Measurements from ENCODE around the gene RNF113A.
"Not testable (repeated sequence)": the region's sequence is repeated elsewhere in the genome, so short reads cannot be mapped to it uniquely, and the experiment has no call there.

Gene RNF113A

DNA sequence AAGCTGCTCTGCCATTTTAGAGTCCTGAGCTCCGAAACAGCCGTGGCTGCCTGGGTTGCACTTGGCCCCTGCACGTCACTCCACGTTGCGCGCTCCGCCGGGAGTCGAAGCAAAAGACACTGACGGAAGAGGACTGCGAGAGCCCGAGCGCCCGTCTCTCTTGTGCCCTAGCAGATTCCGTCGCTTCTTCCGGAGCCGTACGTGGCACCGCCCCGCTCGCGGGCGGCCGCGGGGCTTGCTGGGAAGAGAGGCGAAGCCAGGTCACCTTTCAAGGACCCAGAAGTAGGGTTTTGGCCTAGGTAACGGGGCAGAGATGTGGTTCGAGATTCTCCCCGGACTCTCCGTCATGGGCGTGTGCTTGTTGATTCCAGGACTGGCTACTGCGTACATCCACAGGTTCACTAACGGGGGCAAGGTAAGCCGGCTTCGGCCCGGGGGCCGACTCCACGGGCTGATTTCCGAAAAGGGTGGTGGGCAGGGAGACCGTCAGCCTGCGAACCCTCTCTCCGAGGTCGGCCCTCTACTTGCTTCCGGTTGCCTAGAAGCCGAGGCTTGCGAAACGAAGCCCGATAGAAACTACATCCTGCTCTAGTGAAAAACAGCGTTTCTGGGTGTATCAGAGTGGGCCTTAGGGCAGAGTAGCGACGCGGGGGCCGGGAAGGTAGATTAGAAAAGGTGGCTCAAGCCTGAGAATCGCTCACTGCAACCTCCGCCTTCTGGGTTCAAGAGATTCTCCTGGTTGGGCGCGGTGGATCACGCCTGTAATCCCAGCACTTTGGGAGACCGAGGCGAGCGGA is at the start of gene RNF113A, which contains the start of gene NDUFA1:
TSS of gene RNF113A (minus strand) at position 135 of the 797 bp plus-strand sequence. CDS start at position 15, 120 bp downstream.
TSS of gene NDUFA1 (plus strand) at position 234 of the 797 bp plus-strand sequence. CDS start at position 314, 80 bp downstream.
- peak; percentile 87 for DNase-seq (ENCODE audit: low spot score)

DNA sequence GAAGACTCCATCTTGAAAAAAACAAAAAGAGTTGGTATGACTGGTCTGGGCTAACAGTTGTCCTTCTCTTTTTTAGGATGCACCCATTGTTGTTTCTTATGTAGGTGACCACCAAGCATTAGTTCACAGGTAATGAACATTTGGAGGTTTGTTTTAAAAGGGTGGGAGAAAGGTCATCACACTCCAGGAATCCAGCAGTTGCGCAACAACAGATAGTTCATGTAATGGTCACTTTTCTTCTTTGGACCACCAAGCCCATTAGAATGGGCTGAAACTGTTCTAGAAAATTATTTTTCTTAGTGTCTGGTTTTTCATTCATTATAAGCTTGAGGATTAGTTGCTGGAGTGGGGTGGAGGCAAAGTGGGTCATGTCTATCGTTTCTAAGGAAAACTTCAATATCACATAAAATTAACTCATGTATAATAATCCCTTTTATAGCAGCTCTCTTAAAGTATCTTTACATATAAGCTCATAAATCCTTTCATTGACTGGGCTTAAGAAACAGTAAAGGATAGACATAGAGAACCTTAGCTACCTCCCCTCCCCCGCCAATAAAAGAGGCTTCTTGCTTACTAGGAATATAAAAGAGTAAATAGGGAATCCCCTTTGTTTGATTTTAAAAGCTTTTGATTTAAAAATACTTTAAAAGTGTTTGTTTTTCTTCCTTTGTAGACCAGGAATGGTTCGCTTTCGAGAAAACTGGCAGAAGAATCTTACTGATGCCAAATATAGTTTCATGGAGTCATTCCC is 48.5 kb upstream of the RNF113A start:
- DNase-seq (ENCODE audit: low spot score): no peak

DNA sequence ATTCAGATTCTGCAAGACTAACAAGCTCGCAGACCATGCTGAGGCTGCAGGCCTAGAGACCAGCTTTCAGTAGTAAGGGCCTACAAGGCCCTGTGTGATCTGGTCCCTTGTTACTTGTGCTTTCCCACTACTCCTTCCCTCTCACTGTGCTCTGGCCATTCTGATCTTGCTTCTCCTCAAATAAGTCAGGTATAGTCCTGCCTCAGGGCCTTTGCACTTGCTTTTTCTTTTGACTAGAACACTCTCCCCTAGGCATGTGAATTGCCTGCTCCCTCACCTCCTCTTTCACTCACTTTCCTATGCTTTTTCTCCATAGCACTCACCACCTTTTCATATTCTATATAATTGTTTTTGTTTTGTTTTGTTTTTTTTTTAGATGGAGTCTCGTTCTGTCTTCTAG is 46.3 kb upstream of the RNF113A start:
- DNase-seq (ENCODE audit: low spot score): no peak

- no peak for DNase-seq (ENCODE audit: low spot score)
Measured at GRCh38 chrX:119916310-119916709, 44.8 kb upstream of the RNF113A start.

DNA sequence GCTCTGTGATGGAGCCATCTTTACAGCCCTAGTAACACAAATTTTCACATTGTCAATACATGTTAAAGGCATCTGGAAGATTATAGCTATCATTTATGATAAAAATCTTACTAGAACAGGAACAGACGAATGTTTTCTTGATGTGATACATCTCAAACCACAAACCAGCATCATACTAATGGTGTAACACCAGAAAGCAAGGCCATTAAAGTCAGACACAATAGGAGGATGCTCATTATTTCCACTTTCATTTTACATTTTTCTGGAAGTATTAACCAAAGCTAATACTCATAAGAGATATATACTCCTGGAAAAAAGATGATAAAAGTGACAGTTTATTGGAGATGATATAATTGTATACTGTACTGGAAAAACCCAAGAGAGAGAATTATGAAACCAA is 29.4 kb upstream of the RNF113A start:
- no peak for DNase-seq (ENCODE audit: low spot score)

DNA sequence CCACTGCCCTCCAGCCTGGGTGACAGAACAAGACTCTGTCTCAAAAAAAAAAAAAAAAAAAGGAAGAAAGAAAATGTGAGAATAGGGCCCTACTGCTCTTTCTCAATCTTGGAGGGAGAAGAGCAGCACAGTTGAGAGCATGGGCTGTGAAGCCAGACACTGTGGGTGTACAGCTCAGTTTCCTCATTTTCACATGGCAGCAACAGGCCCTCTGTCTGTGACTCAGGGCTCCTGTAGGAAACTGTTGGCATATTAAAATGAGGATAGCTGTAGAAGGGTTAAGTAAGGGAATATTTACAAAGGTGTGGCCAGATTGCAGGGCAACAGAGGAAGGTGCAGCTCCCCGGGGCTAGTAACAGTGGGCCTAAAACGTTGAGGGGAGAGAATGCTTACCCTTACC is 27.6 kb upstream of the RNF113A start:
- no peak for DNase-seq (ENCODE audit: low spot score)

DNA sequence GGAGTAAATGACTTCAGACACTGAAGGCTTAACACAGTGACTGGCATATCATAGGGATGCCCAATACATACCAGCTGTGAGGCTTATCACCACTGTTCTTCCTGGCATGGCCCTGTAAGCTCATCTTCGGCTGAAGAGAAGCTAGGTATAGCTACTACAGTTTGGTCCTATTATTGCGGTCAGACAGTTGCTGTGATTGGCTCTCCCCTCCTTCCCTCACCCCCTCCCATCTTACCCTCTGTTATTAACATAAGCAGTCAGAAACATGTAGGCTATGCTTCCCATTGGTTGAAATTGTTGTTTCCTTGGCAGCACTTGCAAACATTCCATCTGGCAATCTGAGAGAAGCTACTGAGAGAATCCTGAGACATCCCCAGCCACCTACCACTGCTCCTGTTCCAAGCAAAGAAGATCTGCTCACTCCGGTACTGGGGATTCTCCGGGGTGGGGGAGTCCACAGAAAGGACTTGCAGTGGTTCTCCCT is 24.4 kb upstream of the RNF113A start, which contains the start of gene AKAP14:
TSS of gene AKAP14 (plus strand) at position 51 of the 484 bp plus-strand sequence. CDS start 7,331 bp downstream, outside the sequence.
- DNase-seq (ENCODE audit: low spot score): no peak

DNA sequence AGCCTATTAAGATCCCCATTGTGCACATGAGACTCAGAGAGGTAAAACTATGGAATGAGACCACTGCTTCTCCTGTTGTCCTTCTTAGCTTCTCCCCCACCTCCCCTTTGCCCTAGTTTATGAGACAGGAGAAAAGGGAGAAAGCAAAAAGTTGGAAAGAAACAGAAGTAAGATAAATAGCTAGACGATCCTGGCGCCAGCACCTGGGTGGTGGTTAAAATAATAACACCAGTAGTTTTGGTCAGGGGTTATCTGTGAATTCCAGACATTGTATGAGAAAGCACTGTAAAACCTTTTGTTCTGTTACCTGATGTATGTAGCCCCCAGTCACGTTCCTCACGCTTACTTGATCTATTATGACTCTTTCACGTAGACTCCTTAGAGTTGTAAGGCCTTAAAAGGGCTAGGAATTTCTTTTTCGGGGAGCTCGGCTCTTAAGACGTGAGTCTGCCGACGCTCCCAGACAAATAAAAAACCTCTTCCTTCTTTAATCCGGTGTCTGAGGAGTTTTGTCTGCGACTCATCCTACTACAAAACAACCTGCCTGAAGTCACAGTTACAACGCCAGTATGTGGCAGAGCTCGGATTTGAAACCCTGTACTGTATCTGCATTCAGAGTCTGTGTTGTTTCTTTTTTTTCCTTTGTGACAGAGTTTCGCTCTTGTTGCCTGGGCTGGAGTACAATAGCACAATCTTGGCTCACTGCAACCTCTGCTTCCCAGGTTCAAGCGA is 20.6 kb upstream of the RNF113A start:
- DNase-seq (ENCODE audit: low spot score): not testable (repeated sequence)

GRCh38 chrX:119890626-119891025 is 19.1 kb upstream of the RNF113A start:
- DNase-seq (ENCODE audit: low spot score): not testable (repeated sequence)

DNA sequence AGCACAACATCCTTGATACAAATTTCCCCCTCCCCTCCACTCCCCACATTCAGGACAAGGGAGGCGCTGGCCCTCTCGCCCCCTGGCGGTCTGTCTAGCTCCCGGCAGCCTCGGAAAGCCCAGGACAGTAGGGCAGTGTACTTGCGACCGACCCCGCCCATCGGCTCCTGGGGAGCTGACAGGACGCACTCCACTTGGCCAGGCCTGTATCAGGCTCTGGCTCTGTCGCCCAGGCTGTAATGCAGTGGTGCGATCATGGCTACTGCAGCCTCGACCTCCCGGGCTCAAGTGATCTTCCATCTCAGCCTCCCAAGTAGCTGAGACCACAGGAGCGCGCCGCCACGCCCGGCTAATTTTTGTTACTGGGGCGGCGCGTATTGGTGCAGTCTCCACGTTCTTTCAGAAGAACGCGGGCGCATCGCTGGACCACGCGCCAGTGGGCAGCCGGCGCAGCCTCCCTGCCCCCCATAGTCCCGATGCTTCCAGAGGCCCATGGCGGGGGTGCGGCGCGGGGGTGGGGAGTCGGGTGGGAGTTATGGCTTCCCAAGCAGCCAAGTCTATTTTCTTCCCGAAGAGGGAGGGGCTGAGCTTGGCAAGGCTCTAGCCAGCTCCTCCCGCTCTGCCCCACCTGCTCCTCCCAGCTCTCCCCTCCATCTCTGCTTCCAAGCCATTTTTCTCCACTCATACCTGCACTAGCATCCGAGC is 16.3 kb upstream of the RNF113A start:
- DNase-seq (ENCODE audit: low spot score): no peak

GRCh38 chrX:119885554-119886428 is 14.3 kb upstream of the RNF113A start:
- DNase-seq (ENCODE audit: low spot score): peak; percentile 26

- peak; percentile 79 for DNase-seq (ENCODE audit: low spot score)
Measured at GRCh38 chrX:119880552-119881437, 9.3 kb upstream of the RNF113A start.

GRCh38 chrX:119880076-119880475 is 8.5 kb upstream of the RNF113A start:
- no peak for DNase-seq (ENCODE audit: low spot score)

DNA sequence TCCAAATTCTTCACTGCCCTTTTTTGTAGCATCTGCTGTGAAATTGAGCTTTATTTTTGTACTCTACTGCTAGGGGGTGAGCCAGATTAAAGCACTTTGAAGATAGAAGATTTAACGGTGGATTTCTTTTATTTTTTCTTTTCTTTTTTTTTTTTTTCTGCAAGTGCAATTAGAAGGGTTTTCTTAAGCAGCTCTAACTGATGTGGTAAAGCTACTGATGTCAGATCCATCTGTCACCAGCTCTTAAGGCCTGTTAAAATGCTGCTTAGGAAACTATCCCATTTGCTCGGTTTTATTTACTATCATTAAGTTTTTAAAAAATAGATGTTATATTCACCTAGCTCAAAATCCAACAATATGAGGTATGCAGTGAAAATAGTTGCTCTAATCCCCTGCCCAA is 7.2 kb upstream of the RNF113A start:
- DNase-seq (ENCODE audit: low spot score): no peak

- DNase-seq (ENCODE audit: low spot score): peak; percentile 28
Measured at GRCh38 chrX:119871245-119871598, 311 bp downstream of the RNF113A start.

GRCh38 chrX:119870626-119871131 is 854 bp downstream of the RNF113A start:
- DNase-seq (ENCODE audit: low spot score): peak; percentile 51

DNA sequence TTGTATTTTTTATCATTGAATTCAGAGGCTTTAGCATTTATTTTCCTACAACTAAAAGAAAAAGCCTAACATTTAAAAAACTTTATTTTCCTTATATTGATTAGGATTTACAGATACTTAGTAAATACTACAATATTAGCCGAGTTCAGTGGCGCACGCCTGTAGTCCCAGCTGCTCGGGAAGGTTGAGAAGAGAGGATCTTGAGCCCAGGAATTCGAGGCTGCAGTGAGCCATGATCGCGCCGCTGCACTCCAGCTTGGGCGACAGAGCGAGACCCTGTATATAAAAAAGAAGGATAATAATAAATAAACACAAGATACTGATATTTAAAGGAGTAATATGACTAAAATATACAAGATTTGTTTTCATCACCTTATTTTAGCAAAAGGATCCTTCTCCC is 18.1 kb downstream of the RNF113A start:
- no peak for DNase-seq (ENCODE audit: low spot score)

DNA sequence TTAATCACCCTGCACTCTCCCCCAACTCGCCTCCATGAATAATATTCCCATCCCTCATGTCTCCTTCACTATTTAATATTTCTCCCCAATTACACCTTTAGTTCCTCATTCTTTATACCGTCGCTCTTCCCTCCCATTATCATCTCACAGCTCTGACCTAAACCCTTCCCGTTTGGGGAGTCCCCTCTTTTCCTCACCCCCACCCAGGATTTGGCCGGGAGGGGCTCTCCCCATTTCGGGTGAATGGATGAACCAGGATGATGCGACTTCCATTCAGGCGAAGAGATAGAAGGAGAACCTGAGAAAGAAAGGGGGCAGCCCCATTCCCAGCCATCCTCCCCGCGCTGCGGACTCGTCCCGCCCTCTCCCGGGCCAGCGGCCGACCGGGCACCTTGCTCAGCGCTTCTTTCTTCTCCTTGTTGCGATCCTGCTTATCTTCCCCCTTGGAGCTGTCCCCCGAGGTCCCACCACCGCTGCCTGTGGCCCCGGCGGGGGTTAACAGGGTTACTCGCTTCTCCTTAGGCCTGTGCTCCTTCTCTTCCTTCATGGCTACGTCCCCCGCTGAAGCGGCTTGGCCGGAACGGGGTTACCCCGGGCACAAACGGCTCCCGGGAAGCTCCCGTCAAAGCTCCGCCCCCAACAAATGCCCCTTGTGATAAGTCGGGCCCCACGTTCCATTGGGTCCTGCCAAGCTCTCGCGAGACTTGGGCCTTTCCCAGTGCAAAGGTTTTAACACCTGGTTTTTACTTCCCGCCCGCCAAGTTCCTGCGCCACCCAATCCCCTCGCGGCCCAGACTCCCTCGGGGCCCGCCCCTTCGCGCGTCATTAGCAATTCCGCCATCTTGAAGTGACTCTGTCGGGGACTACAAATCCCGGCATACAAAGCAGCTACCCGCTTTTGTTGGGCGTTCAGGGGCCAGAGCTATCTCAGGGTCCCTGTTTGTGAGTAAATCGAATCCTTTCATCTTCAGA is 18.9 kb downstream of the RNF113A start, which contains the start of gene UPF3B:
TSS of gene UPF3B (minus strand) at position 582 of the 972 bp plus-strand sequence. CDS start at position 547, 35 bp downstream.
- DNase-seq (ENCODE audit: low spot score): peak; percentile 98

Data from RKO (cell line).